Activated gamma-delta T cell (primary cell): Measurements from ENCODE around the gene EFCAB6.

Experiments used
- DNase-seq: peaks from one replicate; lab custom pipeline; 2025; lab: John Stamatoyannopoulos, UW

Gene EFCAB6

DNA sequence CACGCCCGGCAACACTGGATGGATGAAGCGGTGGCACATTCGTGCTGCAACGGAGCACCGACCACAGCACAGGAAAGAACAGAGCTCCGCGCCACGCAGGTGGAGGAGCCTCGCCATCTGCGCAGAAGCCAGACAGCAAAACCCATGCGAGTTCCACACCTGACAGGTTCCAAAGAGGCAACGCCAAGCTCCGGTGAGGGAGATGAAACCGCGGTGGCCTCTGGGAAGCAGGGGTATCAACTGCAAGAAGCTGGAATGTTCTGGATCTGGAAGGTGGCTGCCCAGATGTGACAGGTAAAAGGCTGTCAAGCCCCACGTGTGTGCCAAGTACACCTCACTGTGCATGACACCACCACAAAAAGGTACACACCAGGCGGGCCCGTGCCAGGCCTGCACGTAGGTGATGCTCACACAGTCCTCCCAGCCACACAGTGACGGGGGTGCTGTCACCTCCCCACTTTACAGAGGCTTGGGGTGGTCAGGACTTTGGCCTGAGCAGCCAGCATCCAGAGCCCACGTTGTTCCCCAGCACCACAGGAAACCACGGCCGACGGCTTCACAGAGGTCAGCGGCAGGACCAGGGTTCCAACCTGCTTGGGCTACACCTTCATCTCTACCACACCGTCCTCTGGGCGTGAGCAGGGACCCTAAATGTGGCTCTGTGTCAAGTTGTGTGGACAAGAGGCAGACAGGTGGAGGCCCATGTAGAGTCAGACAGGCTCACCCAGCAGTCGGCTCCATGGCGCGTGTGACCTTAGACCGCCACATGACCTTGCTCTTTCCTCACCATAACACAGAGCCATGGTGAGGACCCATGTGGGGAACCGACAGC is 19.7 kb upstream of the EFCAB6 start:
- no peak for DNase-seq

DNA sequence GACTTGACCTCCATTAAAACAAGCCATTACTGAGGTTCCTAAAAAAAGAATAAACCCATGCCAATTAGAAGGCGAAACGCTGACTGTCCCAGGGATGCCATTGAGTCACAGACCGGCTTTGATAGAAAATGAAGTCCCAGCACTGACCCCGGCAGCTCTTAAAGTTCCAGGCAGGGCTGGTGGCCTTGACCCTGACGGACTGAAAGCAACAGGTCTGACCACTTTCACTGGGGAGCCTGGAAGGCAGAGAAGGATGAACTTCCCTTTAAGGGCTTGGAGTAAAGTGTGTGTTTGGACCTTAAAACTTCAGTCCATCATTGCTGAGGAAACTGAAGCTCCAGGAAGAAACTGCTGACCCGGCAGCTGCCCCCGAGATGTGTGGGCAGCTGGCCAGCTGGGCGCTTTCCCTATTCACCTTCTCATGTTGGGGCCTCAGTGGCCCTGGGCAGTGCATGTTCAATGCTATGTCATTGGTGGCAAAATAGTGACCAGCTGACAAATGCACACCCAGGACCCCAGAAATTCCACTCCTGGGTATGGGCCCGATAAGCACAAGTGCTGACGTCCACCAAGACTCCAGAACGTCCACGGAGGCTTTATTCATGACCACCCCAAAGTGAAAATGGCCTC is 18.9 kb upstream of the EFCAB6 start:
- DNase-seq: no peak

DNA sequence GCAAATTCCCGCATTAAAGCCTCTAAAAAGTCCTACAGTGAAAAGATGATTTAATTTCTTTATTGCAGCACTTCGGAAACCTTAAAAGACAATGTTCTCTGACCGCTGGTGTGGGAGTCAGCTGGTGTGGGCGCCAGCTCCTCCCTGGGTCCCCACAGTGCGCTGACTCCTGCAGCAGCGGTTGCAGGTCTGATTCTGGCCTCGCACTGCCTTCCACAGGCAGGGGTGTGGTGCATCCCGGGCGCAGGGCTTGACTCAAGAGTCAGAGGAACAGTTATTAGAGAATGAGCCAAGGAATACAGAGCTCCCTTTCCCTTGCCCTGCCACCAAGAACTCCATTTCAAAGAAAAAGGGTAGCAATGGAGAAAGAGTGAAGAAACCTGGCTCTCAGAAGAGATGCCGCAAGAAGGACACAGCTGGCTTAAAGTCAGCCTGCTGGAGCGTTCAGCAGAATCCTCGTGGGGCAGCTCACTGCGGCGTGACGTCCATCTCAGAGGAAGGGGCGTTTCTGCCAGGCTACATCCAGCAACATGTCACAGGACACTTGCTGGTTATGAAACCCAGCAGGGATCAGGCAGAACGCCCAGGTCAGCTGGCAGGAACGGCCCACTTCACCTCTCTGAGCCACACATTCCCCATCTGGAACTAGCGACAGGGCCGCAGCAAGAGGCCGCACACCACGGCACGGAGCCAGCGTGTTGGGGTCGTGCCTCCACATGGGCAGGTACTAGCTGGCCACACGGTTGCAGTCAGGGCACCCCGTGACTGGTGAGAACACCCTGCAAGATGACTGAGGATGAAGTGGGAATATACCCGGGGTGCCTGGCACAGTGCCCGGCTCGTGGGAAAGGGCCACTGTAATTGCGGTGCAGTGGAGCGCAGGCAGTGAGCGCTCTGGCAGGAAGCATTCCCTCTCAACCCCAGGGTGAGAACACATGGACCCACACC is 18.1 kb upstream of the EFCAB6 start:
- DNase-seq: no peak

DNA sequence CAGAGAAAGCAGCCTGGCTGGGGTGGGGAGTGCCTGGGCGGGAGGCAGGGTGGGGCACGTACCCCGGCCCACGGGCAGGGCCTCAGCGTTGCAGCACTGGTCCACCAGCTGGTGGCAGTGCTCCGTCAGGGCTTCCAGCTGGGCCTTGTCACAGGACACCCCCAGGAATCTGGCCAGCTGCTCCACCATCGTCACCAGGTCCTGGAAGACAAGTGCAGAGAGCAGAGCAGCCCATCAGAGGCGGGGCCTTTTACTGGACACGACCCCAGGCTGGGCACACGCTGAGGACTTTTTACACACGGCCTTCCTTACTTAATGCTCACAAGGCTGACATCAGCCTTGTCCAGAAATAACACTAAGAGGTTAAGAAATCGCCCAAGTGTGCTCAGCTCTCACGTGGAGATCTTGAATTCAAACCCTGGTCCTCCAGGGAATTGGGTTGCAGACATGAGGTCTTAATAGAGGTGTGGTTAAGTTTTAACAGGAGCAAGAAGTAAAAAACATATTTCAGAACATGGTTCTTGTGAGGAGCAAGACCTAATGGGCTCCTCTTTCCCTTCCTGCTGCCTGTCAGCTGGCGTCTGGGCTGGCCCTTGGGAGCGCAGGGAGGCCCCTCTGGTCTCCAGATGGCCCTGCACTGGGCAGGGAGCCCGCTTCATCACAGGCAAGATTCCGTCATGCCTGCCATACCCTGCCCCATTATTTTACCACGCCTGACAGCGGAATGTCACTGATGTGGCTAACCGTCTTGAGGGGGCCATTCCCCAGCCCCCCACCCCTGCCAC is 17.1 kb upstream of the EFCAB6 start:
- no peak for DNase-seq

DNA sequence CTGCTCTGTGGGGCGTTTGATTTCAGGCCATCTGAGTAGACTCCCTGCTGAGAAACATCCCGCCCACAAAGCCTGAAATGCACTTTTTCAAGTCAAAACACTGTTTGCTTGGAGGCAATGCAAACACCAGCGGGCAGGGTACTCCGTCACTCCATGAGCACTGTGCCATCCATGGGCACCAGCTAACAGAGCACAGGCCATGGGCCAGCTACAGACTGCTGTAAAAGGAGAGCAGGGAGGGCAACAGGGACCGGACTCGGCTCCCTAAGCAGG is 16.6 kb upstream of the EFCAB6 start:
- DNase-seq: no peak

DNA sequence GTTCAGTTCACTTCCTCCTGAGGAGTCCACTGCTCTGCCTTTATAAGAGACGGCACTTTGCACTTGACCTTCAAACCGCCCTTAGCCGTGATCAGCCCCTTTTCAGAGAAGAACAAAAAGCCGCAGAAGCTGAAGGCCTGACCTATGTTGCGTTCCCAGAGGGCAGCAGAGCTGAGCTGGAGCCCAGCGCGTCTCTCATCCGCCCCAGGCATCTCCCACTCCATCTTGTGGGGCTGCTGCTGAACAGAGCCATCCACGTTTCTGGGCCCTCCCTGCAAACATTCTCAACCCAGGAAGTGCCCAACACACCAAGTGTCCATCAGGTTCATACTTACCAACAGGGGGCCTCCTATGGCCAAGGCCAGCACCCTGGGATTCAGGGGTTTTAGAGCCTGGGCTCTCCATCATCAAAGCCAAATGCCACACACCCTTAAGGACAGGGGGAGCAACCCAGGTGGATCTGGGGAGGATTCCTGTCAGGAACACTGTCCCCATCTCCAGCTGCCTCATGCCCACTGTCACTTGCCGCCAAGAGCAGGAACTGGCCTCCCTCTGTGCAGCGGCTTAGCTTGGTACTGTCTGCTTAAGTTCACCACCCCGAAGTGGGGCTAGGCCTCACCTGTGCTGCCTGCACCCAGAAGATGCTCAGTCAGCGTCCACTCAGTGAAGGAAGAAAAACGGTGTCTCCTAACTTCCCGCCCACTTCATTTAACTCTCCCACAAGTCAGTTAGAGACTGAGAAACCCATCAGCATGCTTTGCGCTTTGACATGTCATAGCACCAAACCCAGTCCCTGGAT is 16.0 kb upstream of the EFCAB6 start:
- DNase-seq: no peak

DNA sequence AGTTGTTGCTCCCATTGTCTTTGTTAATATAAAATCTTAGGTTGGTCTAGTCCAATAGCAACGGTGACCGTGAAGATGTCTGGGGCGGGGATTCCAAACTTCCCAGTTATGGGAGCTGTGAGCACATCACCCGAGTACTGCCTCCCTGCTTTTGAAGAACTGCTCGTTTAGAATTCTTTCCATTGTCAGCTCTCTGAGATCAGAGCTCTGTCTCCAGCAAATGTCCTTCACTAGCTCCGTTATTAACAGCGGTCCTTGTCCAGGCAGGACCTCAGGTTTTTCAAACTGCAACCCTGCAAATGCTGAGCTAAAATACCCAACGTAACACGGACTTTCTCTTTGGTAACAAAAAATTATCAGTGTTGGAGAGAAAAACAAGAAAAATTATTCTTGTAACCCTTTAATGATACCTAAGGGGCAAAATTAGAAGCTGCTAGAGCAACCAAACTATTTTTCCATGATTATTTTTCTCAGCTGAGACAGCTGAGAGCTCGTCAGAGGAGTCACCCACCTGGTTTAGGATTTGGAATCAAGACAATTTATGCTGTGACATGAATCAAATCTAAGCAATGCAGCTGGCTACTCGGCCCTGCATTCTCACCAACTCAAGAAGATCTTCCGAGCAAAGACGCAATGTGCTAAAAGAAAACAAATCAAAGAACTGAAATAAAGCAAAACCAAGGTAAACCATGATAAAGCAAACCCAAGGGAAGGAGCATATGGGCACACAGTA is 15.1 kb upstream of the EFCAB6 start:
- no peak for DNase-seq

DNA sequence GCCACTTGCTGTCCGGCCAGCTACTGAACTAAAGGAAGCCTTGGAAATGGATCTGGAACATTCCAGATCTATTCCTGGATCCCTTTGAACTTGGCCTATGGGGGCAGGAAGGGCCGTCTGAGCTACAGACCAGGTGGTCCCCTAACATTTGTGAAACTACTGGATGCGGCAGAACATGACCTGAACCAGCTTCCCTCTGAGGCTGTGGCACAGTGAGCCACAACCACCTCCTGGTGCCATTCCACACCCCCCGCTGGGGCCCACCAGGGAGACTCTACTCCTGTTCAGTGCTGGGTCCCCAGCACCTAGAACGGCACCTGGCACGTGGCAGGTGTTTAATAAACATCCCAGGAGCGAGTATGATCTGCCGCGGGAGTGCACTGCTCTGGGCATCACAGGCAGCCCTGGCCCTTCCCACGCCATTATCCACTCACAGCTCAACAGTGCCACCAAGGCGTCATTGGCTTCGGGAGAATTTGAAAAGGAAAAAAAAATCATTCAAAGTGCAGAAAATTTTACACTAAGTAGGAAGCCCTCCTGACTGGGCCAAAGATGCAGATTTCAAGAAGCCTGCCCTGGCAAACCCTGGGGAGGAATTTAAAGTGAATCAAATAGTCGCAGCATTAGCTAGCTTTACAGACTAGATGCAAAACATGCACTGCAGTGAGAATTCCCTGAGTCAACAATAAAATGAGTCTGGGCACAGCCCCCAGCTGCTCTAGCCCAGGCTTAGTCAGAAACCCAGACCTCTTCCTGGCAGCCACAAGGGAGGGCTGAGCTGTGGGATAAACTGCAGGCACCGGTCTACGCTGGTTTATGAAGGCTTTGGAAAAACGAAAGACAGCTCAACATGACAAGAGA is 14.3 kb upstream of the EFCAB6 start:
- DNase-seq: no peak

DNA sequence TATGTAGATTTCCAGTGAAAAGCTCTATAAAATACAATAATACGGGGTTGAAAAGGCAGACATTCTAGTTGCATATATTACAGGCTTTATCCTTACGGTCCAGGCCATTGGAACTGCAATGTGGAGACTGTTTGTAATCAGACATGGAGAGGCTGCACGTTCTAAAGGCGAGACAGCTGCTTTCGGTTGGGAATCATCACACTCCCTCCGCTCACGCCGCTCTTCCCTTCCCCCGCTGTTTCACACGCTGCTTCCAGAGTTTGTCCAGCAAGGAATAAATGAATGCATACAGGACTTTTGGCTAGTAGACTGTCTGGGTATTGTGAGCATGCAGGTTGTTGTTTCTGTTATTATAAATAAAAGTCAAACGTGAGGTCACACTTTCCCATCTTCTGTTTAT is 13.5 kb upstream of the EFCAB6 start:
- no peak for DNase-seq

DNA sequence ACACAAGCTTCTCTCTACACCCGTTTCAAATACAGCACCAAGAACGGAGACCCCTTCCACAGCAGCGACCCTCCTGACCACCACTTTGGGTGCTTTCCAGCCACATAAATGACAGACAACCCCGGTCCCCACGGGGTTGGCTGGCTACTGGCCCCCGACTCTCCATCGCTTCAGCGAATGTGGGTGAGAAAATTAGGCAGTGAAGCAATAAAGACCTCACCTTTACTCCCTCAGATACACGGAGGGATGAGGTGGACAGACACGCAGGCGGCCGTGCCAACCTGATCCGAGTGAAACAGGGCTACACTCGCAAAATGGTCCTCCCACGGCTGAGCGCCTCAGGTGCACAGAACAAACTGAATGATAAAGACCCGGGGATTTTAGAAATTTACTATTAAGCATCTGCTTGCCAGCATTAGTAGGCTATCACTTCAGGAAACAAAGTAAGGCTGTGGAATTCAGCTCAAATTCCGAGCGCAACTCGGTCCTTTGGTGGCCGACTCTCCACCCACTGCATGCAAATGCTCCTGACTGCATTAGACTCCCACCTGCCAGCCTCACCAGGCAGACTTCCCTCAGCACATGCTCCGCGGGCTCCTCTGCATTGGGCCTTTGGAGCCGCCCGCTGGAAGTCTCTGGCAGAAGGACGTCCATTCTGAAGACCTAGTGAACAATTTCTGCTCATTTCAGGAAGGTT is 12.8 kb upstream of the EFCAB6 start:
- no peak for DNase-seq

DNA sequence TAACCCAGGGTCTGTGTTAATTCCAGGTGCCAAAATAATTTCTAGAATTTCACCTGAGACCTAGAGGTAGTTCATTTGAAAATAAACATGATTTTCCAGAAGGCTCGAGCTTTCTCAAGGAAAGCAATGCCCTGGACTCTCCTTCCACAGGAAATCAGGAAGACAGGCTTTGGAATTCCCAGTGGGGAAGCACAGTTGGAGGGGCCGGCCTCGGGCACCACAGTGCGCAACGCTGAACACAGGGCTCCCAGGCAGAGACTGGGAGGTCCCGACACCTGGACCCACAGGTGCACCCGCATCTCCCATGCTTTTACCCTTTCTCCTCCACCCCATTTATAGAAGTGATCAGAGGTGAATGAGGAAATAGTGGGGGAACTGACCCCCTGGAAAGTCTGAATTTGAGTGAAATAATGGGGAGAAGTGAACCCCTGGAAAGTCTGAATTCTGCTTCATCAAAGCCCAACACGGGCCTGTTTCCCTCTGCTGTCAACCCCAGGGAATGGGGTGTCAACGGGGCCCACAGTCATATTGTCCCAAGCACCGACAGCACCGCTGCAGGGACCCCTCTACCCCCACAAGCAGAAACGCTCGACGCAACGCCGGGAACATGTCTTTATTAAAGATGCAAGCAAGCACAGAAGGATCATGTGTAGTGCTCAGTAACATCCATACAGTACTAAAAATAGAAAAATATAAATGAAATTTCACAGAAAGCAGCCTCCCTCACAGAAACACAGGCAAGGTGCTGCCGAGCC is 12.0 kb upstream of the EFCAB6 start:
- no peak for DNase-seq

DNA sequence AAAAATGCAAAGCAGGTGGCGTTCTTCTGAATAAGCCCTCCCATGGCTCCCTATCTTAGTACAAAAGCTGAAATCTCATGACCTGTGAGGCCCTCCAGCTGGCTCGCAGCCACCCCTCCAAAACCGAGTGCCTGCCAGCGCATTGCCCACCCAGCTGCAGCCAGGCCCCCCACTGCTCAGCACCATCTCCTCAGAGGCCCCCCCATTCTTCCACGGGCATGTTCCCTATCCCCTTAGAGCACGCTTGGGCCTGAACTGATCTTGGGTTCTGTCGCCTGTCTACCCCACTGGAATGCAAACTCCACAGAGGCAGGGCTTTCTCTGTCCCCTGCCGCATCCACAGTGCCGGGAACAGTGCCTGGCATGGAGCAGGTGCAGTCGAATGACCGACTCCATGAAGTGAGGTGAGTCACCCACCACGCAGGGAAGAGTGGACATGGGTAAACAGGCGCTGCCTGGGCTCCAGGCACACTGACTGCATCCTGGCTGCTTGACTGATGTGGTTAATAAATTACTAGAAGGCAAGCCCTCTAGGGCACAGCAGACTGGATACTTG is 11.3 kb upstream of the EFCAB6 start:
- DNase-seq: no peak

DNA sequence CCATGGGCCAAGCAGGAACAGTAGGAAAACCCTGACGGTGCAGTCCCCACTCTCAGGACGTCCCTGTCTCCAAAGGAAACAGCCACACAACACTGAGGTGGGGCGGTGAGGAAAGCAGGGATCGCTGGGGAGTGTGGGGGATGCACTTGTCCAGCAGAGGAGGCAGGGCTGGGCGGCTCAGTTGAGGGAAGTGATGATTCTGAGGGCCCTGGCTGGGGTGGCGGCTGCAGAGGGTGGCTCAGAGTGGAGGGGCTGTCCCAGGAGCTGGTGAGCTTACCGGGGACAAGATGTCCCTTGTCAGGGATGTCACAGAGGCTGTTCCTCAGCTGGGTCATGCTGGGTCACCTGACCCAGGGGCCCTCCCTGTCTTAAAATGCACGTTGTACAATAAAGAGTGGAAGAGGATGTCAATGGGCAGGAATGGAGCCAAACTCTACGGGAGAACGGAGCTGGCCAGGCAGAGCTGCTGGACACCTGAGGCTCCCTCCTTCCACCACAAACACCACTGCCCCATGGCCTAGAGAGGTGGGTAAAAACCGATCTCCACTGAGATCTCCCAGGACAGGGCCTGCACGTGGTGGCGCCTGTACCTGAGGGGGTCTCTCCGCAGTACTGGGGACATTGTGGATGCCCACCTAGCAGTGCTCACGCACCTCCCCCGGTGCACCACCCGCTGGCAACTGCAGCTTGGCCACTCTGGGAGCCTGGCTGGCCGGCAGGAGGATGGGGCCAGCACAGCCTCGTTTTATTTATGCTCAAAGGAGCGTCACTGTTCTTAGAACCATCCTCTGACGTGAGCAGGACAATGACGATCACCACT is 9.7 kb upstream of the EFCAB6 start:
- DNase-seq: no peak

DNA sequence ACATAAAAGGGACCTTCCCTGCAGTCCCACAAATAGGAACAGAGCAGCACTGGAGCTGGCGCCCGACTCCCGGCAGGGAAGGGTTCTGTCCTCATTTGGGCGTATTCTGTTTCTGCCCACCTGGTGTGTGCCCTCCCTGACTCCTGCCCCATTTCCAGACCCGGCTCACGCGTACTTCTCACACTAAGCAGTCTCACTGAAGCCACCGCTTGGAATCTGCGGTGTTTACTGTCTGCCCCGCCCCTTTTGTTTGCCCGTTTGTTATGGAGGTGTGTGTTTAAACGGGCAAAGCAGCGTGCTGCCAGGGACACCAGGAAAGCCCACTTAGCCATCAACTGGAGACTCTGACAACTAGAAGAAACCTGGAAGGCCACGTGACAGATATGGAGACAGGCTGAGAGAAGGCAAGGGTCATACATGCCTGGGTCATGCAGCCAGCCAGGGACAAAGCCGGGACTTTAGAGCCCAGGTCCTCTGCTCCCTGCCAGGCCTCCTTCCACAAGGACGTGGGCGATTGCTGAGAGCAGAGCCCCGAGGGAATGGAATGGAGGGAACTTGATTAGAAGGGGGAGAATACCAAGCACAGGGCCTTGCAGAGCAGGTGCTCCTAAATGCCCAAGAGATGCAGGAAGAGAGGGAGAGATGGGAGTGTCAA is 8.7 kb upstream of the EFCAB6 start:
- DNase-seq: no peak

DNA sequence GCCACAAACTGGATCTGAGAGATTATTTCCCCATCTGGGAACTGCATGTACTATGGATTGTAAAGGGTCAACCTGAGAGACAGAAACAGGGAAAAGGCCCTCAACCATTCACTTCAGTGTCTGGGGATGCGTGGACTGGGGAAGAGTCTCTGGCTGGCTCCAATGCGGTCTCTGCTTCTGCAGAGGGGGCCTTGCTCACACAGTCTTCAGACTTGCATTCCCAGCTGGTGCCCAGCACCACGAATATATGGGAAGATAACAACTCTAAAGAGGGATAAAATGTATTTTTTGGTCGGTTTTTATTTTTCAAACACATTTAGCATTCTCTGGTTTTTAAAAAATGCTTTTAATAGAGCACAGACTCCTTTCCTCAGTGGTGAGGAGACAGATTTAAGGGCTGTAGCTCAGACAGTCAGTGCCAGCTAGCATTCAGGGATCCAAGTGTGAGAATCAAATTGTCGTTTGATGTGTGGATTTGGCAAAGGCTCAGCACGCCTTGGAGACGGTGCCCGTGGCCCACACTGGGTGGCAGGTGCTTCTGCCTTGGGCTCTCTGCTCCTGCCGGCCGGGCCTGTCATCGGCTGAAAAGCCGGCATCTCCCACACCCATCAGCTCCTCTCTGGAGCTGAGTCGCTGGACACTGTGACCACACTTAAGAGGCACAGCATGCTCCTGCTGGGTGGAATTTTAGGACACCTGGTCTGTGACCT is 8.0 kb upstream of the EFCAB6 start:
- no peak for DNase-seq

DNA sequence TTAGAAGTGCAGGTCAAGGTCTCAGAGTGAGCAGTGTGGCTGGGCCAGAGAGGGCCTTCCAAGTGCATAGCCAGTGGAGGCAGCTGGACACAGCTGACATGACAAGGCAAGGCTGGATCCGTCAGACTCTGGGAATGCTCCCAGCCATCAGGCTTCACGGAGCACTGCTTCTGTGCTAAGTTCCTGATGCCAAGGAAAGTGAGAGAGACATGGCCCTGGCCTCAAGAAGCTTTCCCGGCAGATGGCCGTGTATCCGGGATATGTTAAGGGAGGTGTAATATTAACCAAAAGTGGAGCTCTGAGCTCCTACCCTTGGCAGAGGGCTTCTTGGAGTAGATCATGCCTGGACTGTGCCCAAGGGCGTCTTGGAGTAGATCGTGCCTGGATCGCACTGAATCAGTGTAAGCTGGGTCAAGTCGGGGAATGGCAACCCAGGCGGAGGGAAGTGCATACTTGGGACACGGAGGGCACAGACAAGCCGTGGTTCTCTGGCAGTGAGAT is 7.4 kb upstream of the EFCAB6 start:
- no peak for DNase-seq
